ENCODE data around the gene HLA-DPB1.

GRCh38 chr6:33073431-33073871 lies 2.3 kb upstream of the HLA-DPB1 start, which contains the start of gene HLA-DPA1:
- TF ChIP-seq EZH2 (IDR thresholded peaks at IDR 0.05) (no peak), POLR2AphosphoS5 (IDR thresholded peaks at IDR 0.05; ENCODE audit: borderline replicate concordance, low read depth, low read length) (no peak), FOXP2 (optimal IDR thresholded peaks at IDR 0.05; ENCODE audit: control extremely low read depth, extremely low read length, insufficient read depth) (no peak)

Data from SK-N-MC (cell line).